NCI-H345 treated with DMSO at 0.1 percent for 48 hours (cell line): ENCODE data around the gene GNB1L.

ENCODE experiments used
- DNase-seq: peaks from one replicate; lab custom pipeline; 2025; ENCODE audit not compliant: unreplicated experiment; lab: John Stamatoyannopoulos, UW

Gene GNB1L

DNA sequence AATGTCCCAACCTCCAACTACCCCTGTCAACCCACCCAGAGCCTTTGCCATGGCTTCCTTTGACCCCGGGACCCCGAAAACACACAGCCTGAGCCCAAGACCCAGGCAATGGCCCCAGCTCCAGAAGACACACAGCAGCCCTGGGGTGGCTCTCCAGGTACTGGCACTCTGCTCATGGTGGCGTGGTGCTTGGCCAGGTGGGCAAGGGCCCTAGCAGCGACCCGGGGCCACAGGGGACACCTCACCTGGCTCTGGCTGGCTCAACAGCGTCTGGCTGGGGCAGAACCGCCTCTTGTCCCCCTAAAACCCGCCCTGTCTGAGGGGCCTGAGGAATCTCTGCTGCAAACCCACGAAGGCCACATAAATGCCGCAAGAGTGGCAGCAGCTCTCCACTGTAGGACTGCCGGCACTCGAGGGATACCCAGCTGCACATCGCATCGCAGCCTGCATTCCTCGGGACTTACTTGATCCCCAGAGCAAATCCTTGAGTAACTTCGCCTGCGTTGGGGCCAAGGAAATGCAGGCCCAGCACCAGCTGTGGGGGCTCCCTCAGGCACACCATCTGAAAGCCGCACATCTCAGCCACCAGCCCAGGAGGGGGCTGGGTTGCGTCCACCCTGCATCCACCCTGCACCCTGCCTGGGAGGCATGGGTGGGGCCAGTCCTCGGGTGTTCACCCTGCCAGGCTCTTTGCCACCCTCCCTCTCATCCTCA is 23.1 kb upstream of the GNB1L start:
- no peak for DNase-seq

DNA sequence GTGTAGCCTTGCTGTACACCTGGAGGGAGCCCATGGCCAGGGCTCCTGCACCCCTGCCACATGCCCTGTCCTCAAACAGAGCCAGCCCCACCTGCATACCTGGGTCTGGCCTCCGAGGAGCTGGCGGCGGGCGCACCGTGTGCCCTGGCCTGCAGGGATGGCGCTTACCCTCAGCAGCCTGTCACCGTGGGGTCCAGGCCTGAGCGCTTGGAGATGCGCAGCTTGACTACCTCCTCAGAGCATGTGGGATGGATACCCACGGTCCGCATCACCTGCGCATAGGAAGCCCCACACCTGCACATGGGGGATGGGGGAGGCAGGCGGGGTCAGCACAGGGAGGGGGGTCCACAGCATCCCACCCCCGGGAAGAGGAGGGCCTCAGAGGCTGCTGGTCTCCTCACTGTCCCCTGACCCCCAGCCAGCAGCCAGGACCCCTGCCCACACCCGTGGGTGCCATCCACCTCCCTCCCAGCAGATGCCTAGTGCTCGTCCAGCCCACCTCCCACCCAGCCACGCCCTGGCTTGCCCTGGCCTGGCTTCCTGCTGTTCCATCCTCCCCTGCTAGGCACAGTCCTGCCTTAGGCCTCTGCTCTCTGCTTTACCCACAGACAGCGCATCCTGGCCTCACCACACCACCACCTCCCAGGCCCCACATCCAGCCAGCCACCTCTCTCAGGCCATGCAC is 22.4 kb upstream of the GNB1L start:
- DNase-seq: no peak

DNA sequence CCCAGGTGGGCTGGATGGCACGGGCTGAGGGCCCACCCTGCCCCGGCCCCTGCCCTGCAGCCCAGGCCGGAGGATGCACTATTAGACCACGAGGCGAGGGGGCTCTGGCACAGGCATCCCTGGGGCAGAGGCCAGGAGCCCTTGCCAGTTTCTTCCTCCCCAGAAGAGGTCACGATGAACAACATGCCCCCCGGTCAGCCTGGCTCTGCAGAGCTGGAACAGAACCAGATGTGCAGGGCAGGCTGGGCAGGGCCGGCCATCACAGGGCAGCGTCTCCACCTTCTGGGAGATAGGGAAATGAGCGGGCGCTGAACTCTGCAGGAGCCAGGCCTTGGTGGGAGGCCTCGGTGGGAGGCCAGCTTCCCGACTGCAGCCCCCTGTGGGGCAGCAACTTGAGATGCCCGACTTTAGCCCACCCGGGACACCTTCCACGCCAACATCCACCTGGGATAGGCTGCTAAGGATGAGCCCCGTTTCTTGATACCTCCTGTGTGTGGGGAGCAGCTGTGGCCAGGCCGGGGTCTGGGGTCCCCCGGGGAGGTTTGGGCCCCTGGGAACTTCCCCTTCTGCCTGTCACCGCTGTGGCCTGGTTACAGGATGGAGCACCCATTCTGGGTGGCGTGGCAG is 21.8 kb upstream of the GNB1L start:
- DNase-seq: no peak

DNA sequence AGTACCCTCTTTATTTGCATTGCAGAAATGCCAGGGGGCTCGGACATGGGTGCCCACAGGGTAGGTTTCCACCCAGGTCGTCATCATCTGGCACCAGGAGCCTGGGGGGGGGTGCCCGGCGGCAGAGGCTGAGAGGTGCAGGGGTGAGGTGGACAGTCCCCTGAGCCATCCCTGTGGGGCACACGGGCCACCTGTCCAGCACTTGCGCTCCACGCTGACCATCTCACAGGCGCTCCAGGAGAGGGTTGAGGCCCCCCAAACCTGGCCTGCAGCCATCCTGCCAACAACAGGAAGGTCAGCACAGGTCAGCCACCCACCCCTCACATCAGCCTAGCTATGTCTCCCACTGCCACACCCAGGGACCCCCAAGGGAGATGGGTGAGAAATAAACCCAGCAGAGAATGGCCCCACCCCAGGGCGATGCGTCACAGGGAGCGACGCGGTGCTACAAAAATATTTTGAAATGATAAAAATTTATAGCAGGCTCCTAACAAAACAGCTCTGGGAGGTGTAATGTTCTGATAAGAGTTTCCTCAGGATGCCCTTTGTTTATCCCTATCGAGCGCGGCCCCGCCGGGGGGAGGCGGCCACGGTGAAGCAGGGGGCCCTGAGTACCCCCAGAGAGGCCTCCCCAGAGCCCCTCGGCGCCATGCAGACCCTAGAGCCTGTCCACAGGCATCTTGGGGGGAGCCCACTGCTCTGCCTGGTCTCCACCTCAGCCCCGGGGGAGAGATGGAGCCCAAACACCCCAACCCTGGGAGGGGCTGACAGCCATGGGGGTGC is 21.0 kb upstream of the GNB1L start:
- DNase-seq: no peak

DNA sequence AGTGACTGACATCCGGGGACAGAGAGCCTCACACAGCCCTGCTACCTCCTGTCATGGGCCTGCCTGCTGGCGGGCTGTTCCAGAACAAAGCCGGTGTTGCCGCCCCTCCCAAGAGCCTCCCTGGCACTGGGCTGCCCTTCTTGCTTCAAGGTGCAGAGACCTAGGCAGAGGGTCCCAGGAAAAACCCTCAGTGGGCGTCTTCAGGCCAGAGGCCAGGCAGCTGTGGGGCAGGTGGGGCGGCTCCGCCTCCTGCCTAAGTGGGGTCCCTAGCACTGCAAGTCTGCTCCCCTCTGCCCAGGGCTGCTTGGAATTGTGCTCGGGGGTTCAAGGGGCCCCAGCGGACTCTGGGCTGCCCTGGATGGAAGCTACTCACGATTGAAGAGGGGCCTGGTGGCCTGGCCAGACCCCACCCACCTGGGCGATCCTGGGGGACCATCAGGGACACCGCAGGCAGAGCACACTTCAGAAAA is 20.4 kb upstream of the GNB1L start:
- DNase-seq: no peak

DNA sequence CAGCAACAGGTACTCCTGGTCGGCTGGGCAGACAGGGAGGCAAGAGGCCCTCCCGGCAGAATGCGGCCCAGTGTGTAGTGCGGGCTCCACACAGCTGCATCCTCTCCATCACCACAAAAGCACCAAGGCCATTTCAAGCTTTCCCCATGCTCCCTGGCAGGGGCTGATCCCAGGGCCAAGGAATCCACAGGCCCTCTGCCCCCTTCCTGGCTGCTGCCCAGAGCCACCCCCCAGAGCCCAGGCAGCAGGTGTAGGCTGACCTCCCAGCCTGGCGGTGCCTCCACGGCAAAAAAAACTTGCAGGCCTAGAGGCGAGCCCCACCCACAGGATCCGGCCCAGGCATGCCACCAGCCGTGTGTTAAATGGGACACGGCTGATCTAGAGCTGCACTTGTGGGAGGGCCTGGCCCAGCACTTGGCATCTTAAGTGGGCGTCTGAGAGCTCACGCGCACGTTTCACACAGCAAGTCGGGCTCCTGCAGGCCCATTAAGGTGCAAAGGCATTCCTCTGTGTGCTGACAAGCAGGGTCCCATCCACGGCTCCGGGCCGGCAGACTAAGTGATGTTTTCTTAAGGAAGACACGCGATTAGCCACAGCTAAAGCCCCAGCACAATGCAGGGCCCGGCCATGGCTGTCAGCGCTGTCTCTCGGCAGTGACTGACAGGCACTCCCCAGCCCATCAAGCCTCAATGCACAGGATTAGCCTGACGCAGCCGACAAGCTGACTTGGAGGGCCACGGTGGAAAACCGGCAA is 19.8 kb upstream of the GNB1L start:
- peak; percentile 13 for DNase-seq

DNA sequence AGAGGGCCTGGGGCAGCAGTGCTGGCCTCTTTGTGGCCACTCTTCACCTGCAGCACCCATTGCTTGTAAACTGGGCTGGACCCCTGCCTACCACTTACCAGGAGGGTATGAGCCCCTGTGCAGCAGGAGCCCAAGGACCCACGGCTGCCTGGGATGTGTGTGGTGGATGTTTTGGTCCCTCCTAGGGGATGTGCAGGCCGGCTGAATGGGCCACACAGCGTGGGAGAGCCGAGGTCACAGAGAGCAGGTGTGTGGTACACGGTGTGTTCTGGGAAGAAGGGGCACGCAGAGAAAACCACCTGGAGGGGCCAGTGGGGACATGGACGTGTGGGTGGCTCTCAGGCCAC is 19.3 kb upstream of the GNB1L start:
- no peak for DNase-seq

DNA sequence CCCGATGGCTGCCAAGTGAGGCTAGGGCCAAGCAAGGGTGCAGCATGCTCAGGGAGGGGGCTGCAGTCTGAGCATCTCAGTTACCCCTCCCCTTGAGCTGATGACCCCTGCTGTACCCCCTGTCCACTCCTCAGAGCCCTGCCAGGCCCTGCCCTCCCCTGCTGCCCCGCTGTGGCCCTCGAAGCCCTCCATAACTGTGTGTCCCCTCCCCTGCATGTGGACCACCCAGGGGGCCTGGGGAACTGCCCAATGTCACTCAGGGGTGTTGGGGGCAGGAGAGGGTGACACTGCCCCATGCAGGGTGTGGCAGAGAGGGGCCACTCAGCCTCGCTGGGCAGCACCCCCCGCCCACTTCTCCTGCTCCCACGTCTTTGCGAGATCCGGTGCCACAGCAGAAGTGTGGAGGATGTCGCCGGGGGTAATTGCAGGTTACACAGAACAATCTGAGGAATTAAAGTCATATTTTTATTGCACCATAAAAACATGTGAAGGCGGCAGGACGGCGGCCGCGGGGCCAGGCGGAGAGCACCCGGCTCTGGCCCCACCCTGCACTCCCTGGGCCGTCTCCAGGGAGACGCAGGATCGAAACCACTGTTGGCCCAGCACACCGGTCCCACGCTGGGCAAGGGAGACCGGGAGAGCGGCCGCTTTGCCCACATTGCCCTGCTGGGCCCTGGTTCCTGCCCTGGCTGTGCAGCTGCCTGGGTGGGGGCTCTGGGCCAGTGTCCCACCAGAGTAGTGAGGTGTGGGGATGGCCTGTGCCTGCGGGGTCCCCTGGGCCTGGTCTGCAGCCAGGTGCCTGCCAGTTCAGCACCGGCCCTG is 18.7 kb upstream of the GNB1L start:
- no peak for DNase-seq

DNA sequence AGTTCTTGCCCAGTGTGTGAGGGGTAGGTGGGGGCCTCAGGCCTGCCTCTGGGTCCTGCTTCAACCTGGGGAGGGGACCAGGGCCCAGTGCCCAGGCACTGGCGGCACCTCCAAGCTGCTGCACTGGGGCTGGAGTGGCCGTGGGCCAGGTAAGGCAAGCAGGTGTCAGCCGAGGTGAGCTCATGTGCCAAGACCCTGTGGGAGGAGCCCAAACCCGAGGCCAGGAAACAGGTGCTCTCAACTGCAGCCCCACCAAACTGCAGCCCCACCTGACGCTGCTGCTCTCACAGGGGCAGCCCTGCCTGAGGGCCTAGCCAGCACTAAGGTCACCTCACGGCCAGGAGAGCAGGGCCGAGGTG is 18.1 kb upstream of the GNB1L start:
- no peak for DNase-seq

DNA sequence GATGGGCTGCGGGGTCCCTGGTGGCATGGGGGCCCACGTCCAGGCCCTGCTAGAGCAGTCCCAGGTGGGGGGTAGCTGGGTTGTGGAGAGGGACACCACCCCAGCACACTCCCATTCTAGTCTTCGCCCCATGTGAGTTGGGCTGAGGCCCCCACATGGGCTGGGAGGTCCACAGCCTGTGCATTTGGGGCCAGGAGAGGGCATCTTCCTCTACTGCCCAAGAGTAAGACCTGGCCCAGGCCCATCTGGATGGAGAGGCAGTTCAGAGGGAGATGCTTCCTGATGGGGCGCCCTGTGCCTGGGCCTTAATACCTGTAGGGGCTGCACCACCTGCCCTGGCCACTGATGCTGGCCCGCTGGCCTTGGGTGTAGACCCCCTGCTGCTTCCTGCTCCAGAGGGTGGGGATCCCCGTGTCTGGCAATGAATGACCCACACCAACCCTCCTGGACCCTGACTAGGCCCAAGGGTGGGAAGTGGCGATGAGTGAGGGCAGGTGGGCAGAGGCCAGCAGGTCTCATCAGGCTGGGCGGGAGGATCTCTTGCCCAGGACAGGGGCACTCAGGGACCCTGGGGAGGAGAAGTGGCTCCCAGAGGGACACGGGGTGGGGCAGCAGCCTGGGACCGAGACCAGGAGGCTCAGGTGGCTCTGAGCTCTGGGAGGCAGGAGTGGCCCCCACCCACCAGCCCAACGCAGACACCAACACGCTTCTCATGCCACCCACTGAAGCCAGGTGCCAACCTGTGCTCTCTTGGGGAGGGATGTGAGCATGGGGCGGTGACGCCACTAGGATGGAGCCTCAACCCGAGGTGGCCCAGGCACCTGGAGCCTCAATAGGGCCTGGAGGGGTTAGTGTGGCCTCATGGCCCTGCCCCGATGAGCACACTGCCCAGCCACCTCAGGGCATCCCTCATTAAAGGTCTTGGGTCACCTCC is 17.4 kb upstream of the GNB1L start:
- no peak for DNase-seq

DNA sequence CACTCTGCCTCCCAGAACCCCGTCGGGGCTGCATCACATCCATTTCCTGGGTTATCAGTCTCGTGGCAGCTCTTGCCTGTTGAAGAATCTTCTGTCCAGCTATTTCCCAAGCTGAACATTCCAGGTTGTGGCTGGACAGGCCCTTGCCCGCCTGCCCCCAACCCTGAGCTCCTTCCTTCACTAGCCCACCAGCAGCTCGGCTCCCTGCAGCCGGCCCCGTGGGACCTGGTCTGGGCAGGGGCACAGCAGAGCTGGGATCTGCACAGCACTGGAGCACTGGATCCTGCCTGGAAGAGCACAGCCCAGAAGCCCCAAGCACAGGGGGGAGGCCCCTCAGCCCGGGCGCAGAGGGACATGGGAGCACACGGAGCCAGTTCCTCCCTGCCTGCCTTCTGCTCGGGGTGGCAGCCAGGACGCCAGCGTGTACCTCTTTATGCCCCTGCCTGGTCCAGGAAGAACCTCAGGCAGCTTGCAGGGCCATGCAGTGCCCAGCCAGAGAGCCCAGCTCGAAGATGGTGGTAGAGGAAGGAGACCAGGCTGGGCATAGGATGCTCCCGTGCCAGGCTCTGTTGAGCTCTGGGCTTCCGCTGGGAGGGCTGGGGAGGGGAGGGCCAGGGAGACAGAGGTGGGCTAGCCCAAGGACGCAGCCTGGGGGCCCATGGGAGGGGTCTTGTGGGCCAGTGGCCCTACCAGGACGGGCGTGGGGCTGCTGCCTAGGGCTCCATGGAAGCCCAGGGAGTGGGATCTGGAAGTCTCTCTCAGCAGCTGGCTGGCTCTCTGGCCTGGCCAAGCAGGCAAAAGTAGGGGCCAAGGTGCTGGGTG is 16.6 kb upstream of the GNB1L start:
- no peak for DNase-seq

DNA sequence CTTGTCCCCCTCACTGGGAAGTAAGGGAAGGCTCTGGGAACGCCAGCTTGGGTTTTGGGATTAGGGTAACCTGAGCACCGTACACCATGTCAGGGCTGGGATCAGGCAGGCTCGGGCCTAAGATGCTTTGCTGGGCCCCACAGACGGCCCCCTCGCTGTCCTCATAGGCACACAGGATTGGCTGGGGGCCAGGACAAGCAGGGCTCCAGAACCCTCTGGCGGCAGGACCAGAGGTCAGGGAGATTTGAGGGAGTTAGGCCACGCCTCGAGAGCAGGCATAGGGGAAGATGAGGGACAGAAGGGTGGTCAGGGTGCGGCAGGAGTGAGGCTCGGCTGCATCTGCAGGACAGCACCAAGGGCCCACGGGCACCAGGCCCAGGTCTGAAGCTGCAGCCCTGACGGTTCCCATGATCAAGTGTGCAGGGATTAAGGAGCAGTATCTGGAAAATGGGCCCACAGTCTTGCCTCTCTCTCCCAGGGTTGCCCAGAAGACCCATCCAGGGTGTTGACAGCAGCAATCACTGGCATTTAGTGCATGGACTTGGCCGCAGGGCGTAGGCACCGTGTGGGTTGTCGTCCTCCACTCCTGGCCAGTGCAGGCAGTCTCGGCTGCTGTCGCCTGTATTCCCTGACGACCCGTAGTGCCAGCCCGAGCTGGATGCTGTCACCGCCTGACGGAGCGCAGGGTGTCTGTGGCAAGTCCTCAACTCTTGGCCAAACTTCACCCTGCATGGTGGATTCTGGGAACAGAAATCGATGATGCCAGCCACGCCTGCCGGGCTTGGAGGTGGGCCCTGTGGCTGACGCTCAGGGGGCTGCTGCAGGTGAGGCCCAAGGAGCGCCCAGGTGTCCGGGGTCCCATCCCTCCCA is 15.7 kb upstream of the GNB1L start:
- no peak for DNase-seq

DNA sequence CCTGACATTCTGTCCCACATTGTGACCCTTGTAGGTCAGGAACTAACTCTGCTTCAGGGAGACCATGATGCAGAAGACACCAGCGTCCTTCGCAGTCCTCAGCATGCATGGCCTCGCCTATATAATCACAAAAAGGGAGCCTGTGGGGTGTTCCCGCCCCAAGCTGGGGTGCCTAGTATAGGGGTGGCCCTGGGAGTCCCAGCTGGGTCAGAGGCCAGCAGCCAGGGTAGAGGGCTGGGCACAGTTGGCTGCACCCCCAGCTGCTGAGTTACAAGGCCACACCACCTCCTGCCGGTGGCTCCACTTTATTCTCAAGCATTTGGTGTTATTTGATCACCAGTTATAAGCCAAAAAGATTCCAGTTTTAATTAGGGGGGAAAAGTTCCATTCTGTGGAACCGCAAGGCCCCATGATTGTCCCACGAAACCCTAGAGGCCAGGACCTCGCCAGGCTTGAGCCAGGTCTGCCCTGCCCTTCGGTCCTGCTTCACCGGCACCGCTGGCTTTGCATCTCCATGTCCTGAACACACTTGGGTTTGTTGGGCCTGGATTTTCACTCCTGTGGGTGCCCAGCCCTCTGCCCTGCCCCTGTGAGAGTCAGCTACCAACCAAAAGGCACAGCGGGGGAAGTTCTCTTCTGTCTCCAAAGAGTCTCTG is 15.0 kb upstream of the GNB1L start:
- DNase-seq: no peak

DNA sequence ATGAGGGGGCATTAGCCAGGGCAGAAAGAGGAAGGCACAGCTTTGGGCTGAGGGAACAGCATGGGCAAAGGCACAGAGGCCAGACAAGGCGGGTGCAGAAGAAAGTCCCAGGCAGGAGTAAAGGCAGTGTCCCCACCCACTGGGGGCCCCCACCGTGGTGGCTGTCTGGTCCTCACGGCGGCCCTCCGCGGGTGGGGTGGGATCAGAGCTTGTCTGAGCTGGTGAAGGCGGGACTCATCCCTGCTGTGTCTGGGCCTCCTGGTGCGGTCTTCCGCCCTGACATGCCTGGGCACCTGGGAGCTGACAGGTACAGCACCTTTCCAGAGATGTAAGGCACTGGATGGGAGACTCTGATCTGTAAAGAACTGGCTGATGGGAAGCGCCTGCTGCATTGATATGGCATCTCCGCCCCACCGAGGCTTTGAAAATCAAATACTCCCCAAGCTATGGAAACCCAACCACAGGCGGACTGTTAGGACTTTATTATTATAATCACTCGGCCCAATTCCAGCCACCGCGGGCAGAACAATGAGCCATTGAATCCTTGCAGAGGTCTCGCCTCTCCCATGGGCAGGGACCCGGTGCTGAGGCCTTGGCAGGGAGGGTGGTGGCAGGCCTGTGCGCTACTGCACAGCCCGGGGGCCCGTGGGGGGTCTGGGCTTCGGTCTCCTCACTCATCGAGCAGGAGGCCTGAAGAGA is 14.2 kb upstream of the GNB1L start:
- peak; percentile 25 for DNase-seq

DNA sequence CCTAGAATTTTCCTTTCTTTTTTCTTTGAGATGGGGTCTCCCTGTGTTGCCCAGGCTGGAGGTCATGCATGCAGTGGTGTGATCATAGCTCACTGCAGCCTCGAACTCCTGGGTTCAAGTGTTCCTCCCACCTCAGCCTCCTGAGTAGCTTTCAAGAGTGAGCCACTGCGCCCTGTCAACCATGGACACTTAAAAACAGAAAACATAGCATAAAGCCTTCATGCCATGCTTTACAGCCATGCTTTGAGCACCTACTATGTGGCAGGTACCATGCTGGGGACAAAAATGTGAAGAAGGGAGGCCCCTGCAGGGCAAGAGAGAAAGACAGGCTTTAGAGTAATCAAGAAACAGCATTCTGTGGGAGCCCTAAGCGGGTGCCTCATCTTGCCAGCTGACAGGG is 13.7 kb upstream of the GNB1L start:
- no peak for DNase-seq

DNA sequence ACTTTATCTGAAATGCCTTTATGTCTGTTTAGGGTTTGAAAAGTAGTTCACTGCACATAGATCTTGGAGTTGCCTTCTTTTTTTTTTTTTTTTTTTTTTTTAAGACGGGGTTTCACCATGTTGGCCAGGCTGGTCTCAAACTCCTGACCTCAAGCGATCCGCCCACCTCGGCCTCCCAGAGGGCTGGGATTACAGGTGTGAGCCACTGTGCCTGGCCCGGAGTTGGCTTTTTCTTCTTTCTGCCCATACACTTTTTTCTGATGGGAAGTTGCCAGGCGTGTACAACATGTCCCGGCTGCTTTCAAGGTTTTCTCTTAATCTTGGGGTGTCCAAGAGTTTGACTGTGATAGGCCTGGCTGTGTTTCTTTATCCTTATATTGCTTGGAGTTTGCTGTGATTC is 12.9 kb upstream of the GNB1L start:
- no peak for DNase-seq
